OCI-LY1 (cell line): ENCODE measurements around the gene LRRC1.

Experiments used
- CTCF ChIP-seq: fragments of 200-600 bp; sonication (generic), shearing (Covaris generic); IDR thresholded peaks from 2 replicates; pipeline ENCODE4 v1.5.1; 2017; ENCODE audit warnings: mild to moderate bottlenecking, antibody characterized with exemption, low read length, moderate library complexity, mixed read lengths
- EZH2 ChIP-seq: fragments of 200-600 bp; sonication (generic), shearing (Covaris generic); IDR thresholded peaks from 2 replicates; pipeline ENCODE4 v1.8.0; 2017; ENCODE audit warnings: borderline replicate concordance, mixed run types, mild to moderate bottlenecking, antibody characterized with exemption, low read length, moderate library complexity, mixed read lengths

- TF ChIP-seq CTCF (no peak), EZH2 (no peak)
Measured at GRCh38 chr6:53797304-53797703, 2.5 kb downstream of the LRRC1 start.
